HG02970 (cell line): ENCODE measurements around the gene HADHB.

ENCODE experiments used
- ATAC-seq: cut with Tn5 transposase; IDR thresholded peaks from one replicate; pipeline ENCODE4 v1.9.1; 2021; ENCODE audit warnings: mild to moderate bottlenecking, moderate library complexity, moderate number of reproducible peaks; ENCODE audit not compliant: unreplicated experiment, low FRiP score

Gene HADHB

GRCh38 chr2:26244309-26245230, at the start of gene HADHB, which contains the start of gene HADHA:
TSS of gene HADHB (plus strand) at chr2:26244939. CDS start at chr2:26254255, 9,316 bp downstream.
TSS of gene HADHA (minus strand) at chr2:26244632. CDS start at chr2:26244596, 36 bp downstream.
- peak; percentile 73 for ATAC-seq

GRCh38 chr2:26195040-26195984, 49.4 kb upstream of the HADHB start:
- no peak for ATAC-seq

GRCh38 chr2:26196683-26197418, 47.9 kb upstream of the HADHB start:
- no peak for ATAC-seq

- ATAC-seq = no peak
These were observed 47.2 kb upstream of the HADHB start for GRCh38 chr2:26197516-26197915.

GRCh38 chr2:26202981-26203490, 41.7 kb upstream of the HADHB start:
- ATAC-seq = no peak

GRCh38 chr2:26203906-26204305, 40.8 kb upstream of the HADHB start:
- no peak for ATAC-seq

GRCh38 chr2:26212011-26212410, 32.7 kb upstream of the HADHB start:
- ATAC-seq = no peak

GRCh38 chr2:26214759-26215158, 30.0 kb upstream of the HADHB start:
- no peak for ATAC-seq

GRCh38 chr2:26215833-26216232, 28.9 kb upstream of the HADHB start:
- ATAC-seq = no peak

GRCh38 chr2:26216587-26216986, 28.2 kb upstream of the HADHB start:
- ATAC-seq = no peak

GRCh38 chr2:26217720-26218119, 27.0 kb upstream of the HADHB start:
- no peak for ATAC-seq

- no peak for ATAC-seq
These were observed 21.7 kb upstream of the HADHB start for GRCh38 chr2:26223018-26223417.

- ATAC-seq = no peak
These were observed 20.6 kb upstream of the HADHB start for GRCh38 chr2:26224095-26224494.

- ATAC-seq = no peak
These were observed 15.1 kb upstream of the HADHB start for GRCh38 chr2:26229595-26229994.

GRCh38 chr2:26230806-26231205, 13.9 kb upstream of the HADHB start:
- ATAC-seq = no peak

GRCh38 chr2:26235089-26235488, 9.7 kb upstream of the HADHB start:
- no peak for ATAC-seq

GRCh38 chr2:26237868-26238267, 6.9 kb upstream of the HADHB start:
- ATAC-seq = no peak

- ATAC-seq = no peak
These were observed 6.3 kb upstream of the HADHB start for GRCh38 chr2:26238311-26238958.

GRCh38 chr2:26241928-26242436, 2.8 kb upstream of the HADHB start:
- no peak for ATAC-seq
